Natural killer cell (primary cell): ENCODE data around the gene FAM219A. TPM values are rescaled to one million over a fixed set of nuclear protein-coding genes. Genes with fewer than 3 reads are reported as not detected.

Experiments
- ATAC-seq, 3 donors: fragments of 150-1000 bp in 2 of 3; fragments of 200-7000 bp in 1 of 3; cut with Tn5 transposase; 1 replicate in 1 of 3; 2 replicates in 2 of 3; pipeline ENCODE4 v1.10.0; 2021; ENCODE audit warnings: mild to moderate bottlenecking in 2 of 3, moderate library complexity in 2 of 3
- DNase-seq, 2 donors: peaks; one replicate each; pipeline versions ENCODE4 v3.0.0 to v3.0.0-alpha.2; 2013 to 2021; ENCODE audit warnings: mixed read lengths in 1 of 2
- H3K27ac ChIP-seq: one replicate; pipeline ENCODE4 v1.5.1; 2013; ENCODE audit warnings: mild to moderate bottlenecking, low read length
- H3K27me3 ChIP-seq: one replicate; pipeline ENCODE4 v1.6.1; 2013; ENCODE audit warnings: low read length; ENCODE audit not compliant: control insufficient read depth, insufficient read depth
- H3K36me3 ChIP-seq: one replicate; pipeline ENCODE4 v1.6.1; 2013; ENCODE audit warnings: low read length; ENCODE audit not compliant: control insufficient read depth, insufficient read depth
- H3K4me1 ChIP-seq: one replicate; pipeline ENCODE4 v1.6.1; 2013; ENCODE audit warnings: low read length; ENCODE audit not compliant: control insufficient read depth, insufficient read depth
- H3K4me3 ChIP-seq: one replicate; pipeline ENCODE4 v1.5.1; 2013; ENCODE audit warnings: low read length
- H3K9me3 ChIP-seq: one replicate; pipeline ENCODE4 v1.6.1; 2013; ENCODE audit warnings: low read length; ENCODE audit not compliant: control insufficient read depth, insufficient read depth
- H3K27ac Mint-ChIP-seq, 2 donors: one replicate each; pipeline ENCODE4 v1.8.0; 2022; ENCODE audit warnings: mild to moderate bottlenecking in 2 of 2, mixed read lengths in 2 of 2, moderate library complexity in 1 of 2
- H3K27me3 Mint-ChIP-seq, 2 donors: one replicate each; pipeline ENCODE4 v1.8.0; 2022; ENCODE audit warnings: low read depth in 2 of 2, mixed read lengths in 2 of 2
- H3K36me3 Mint-ChIP-seq: one replicate; pipeline ENCODE4 v1.8.0; 2022; ENCODE audit warnings: mixed read lengths
- H3K4me1 Mint-ChIP-seq, 2 donors: one replicate each; pipeline ENCODE4 v1.8.0; 2022; ENCODE audit warnings: mixed read lengths in 2 of 2
- H3K4me3 Mint-ChIP-seq: one replicate; pipeline ENCODE4 v1.8.0; 2022; ENCODE audit warnings: mild to moderate bottlenecking, moderate library complexity, mixed read lengths
- H3K9me3 Mint-ChIP-seq, 2 donors: one replicate each; pipeline ENCODE4 v1.8.0; 2022; ENCODE audit warnings: mixed read lengths in 2 of 2
- WGBS: methylation state at CpG from one replicate; pipeline ENCODE4 v1.1.7; 2013; ENCODE audit warnings: missing lambda C conversion rate; ENCODE audit not compliant: insufficient coverage; 5-methylcytosine and 5-hydroxymethylcytosine counted together
- intact Hi-C: fragments of 100-400 bp; cut with micrococcal nuclease; formaldehyde crosslinking; loops from one replicate; pipeline ENCODE4 v1.14.2; 2022
- total RNA-seq, 4 donors: library from RNA; stranded (reverse); fragments of 120-200 nt in 1 of 4; gene quantifications; one replicate each; pipeline versions ENCODE4 v1.2.3 to v1.2.4, GENCODE V29; 2013 to 2022
- TF ChIP-seq, protein P1 (sequence below): fragments of 200-600 bp; IDR thresholded peaks from one replicate; pipeline ENCODE4 v1.8.0; 2022; ENCODE audit warnings: antibody characterized with exemption

Gene FAM219A
- total RNA-seq, 3 donors from 2014 or later (not counting 1 experiment from before 2014, with no cell fraction given): 18.9 to 20.6 (median 19.2) TPM

DNA sequence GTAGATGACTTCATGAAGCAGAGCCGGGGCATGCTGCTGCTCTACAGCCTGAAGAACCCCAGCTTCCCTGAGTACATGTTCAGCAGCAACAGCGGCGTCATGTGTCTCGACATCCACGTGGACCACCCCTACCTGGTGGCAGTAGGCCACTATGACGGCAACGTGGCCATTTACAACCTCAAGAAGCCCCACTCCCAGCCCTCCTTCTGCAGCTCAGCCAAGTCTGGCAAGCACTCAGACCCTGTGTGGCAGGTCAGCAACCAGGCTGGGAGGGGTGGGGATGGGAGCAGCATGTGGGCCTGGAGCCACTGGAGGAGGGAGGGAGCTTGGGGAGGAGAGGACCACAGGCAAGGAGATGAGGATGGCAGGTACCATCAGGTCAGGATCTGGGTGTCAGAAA is 48.3 kb upstream of the FAM219A start:
- no peaks in the 10 kb centered on the region for H3K36me3 ChIP-seq
- Mint-ChIP-seq H3K27me3 (peaks cover 0 to 8% of the 10 kb centered on the region in 2 donors), H3K36me3 (no peaks in the 10 kb centered on the region), H3K4me3 (no peak overlapping the region), H3K27ac (no peak overlapping the region), H3K4me1 (no peaks in the 10 kb centered on the region), H3K9me3 (no peaks in the 10 kb centered on the region)
- no peak for ATAC-seq
- H3K27ac ChIP-seq: no peak overlapping the region
- no peak overlapping the region for H3K4me3 ChIP-seq
- H3K4me1 ChIP-seq: no peaks in the 10 kb centered on the region
- 91% methylated on average over 7 of the region's 7 CpGs for WGBS
- no peak for DNase-seq
- TF ChIP-seq, protein P1, sequence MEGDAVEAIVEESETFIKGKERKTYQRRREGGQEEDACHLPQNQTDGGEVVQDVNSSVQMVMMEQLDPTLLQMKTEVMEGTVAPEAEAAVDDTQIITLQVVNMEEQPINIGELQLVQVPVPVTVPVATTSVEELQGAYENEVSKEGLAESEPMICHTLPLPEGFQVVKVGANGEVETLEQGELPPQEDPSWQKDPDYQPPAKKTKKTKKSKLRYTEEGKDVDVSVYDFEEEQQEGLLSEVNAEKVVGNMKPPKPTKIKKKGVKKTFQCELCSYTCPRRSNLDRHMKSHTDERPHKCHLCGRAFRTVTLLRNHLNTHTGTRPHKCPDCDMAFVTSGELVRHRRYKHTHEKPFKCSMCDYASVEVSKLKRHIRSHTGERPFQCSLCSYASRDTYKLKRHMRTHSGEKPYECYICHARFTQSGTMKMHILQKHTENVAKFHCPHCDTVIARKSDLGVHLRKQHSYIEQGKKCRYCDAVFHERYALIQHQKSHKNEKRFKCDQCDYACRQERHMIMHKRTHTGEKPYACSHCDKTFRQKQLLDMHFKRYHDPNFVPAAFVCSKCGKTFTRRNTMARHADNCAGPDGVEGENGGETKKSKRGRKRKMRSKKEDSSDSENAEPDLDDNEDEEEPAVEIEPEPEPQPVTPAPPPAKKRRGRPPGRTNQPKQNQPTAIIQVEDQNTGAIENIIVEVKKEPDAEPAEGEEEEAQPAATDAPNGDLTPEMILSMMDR: no peak
- H3K27me3 ChIP-seq: no peaks in the 10 kb centered on the region
- H3K9me3 ChIP-seq: no peaks in the 10 kb centered on the region
- intact Hi-C loops: no loop called here

- Mint-ChIP-seq H3K27me3 (peaks cover 0 to 9% of the 10 kb centered on the region in 2 donors), H3K4me1 (no peaks in the 10 kb centered on the region), H3K9me3 (no peaks in the 10 kb centered on the region), H3K4me3 (no peak overlapping the region), H3K36me3 (no peaks in the 10 kb centered on the region), H3K27ac (no peak overlapping the region)
- WGBS: 88% methylated on average over 5 of the region's 5 CpGs
- TF ChIP-seq, protein P1: no peak
- Histone ChIP-seq H3K9me3 (no peaks in the 10 kb centered on the region), H3K27ac (no peak overlapping the region), H3K36me3 (no peaks in the 10 kb centered on the region), H3K4me3 (no peak overlapping the region), H3K27me3 (no peaks in the 10 kb centered on the region), H3K4me1 (no peaks in the 10 kb centered on the region)
- DNase-seq (no peak), ATAC-seq (no peak)
- intact Hi-C loops: no loop called here
Observed at GRCh38 chr9:34505370-34506120, 47.2 kb upstream of the FAM219A start.

- peaks cover 15 to 18% of the 10 kb centered on the region in 2 donors for H3K27me3 Mint-ChIP-seq
- H3K4me1 ChIP-seq: no peaks in the 10 kb centered on the region
- no peaks in the 10 kb centered on the region for H3K9me3 Mint-ChIP-seq
- H3K27me3 ChIP-seq: no peaks in the 10 kb centered on the region
- no peak overlapping the region for H3K4me3 Mint-ChIP-seq
- H3K4me3 ChIP-seq: no peak overlapping the region
- TF ChIP-seq, protein P1: no peak
- no peaks in the 10 kb centered on the region for H3K9me3 ChIP-seq
- no peaks in the 10 kb centered on the region for H3K36me3 Mint-ChIP-seq
- H3K36me3 ChIP-seq: no peaks in the 10 kb centered on the region
- H3K4me1 Mint-ChIP-seq: no peaks in the 10 kb centered on the region
- no peak for DNase-seq
- no peak overlapping the region for H3K27ac Mint-ChIP-seq
- no peak overlapping the region for H3K27ac ChIP-seq
- intact Hi-C loops: no loop called here
- no peak for ATAC-seq
Observed at GRCh38 chr9:34503406-34503805, 45.0 kb upstream of the FAM219A start.

DNA sequence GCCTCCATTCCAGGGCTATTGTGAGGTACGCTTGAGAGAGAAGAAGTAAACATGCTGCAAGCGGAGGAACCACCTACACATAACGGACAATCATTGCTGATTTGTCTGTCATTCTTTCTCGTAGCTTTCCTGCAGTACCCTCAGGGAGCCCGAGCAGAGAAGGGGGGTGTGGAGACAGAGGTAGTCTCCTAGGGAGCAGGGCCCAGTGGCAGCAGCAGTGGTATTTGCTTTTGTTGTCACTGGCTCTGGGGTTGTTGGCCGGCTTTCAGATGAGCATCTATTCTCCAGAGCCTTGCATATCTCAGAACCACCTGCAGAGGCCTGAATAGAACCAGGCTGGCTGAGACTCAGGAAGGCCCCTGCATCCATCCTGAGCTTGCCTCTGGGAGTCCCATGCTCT is 44.5 kb upstream of the FAM219A start:
- H3K27ac ChIP-seq: no peak overlapping the region
- TF ChIP-seq, protein P1: no peak
- 83% methylated on average over 6 of the region's 6 CpGs for WGBS
- intact Hi-C loops: no loop called here
- H3K9me3 Mint-ChIP-seq: no peaks in the 10 kb centered on the region
- DNase-seq (no peak), ATAC-seq (no peak)
- H3K27me3 Mint-ChIP-seq: peaks cover 19% of the 10 kb centered on the region in 2 donors
- H3K4me3 Mint-ChIP-seq: no peak overlapping the region
- H3K4me3 ChIP-seq: no peak overlapping the region
- no peaks in the 10 kb centered on the region for H3K36me3 Mint-ChIP-seq
- H3K27ac Mint-ChIP-seq: no peak overlapping the region
- H3K9me3 ChIP-seq: no peaks in the 10 kb centered on the region
- no peaks in the 10 kb centered on the region for H3K36me3 ChIP-seq
- H3K4me1 Mint-ChIP-seq: no peaks in the 10 kb centered on the region
- no peaks in the 10 kb centered on the region for H3K4me1 ChIP-seq
- H3K27me3 ChIP-seq: no peaks in the 10 kb centered on the region
